HFF-Myc (cell line): Measurements from ENCODE around the gene CEP70.
"Not testable (repeated sequence)": the region's sequence is repeated elsewhere in the genome, so short reads cannot be mapped to it uniquely, and the experiment has no call there.

Experiments used
- DNase-seq: peaks from one replicate; pipeline ENCODE4 v3.0.0-alpha.2; 2011; ENCODE audit warnings: low read depth; ENCODE audit errors: extremely low read depth
- H3K4me3 ChIP-seq: replicated peaks from 2 replicates; pipeline ENCODE4 v1.5.1; 2011; ENCODE audit warnings: low read depth, mild to moderate bottlenecking, control low read depth, low read length
- CTCF ChIP-seq: IDR thresholded peaks from 2 replicates; pipeline ENCODE4 v1.5.1; 2012; ENCODE audit warnings: mild to moderate bottlenecking, low read depth, low read length, control low read depth; ENCODE audit errors: missing control alignments

The CEP70 gene

GRCh38 chr3:138600100-138600745, 6.2 kb upstream of the CEP70 start:
- TF ChIP-seq CTCF, result no peak
- DNase-seq, result no peak

GRCh38 chr3:138598534-138598933, 4.5 kb upstream of the CEP70 start:
- H3K4me3 ChIP-seq, result no peak overlapping the region
- no peak for DNase-seq
- no peak for TF ChIP-seq CTCF

More at GRCh38 chr3:138600100-138600745, 6.2 kb upstream of the CEP70 start:
- no peak overlapping the region for H3K4me3 ChIP-seq

GRCh38 chr3:138597186-138597976, 3.3 kb upstream of the CEP70 start:
- not testable (repeated sequence) for DNase-seq, H3K4me3 ChIP-seq

GRCh38 chr3:138594935-138595610, 1.0 kb upstream of the CEP70 start:
- DNase-seq, result no peak
- TF ChIP-seq CTCF, result no peak
- peak overlapping the region; percentile 77 for H3K4me3 ChIP-seq

- peak overlapping the region; percentile 77 for H3K4me3 ChIP-seq
- no peak for DNase-seq
- TF ChIP-seq CTCF, result no peak
Measured at GRCh38 chr3:138593488-138594149, 441 bp downstream of the CEP70 start.

GRCh38 chr3:138591392-138591791, 2.7 kb downstream of the CEP70 start:
- no peak overlapping the region for H3K4me3 ChIP-seq
- DNase-seq, result no peak
- TF ChIP-seq CTCF, result no peak

- no peak overlapping the region for H3K4me3 ChIP-seq
- DNase-seq, result no peak
- TF ChIP-seq CTCF, result no peak
Measured at GRCh38 chr3:138588445-138588844, 5.6 kb downstream of the CEP70 start.
